Activated CD4-positive, alpha-beta T cell treated with anti-CD3 and anti-CD28 coated beads, Interleukin-2, amount 50 U/mL, for 24 hours (primary cell): ENCODE results near the gene FLNA.

ENCODE experiments used
- DNase-seq, 2 donors: peaks; one replicate each; pipeline ENCODE4 v3.0.0-alpha.2; 2020; ENCODE audit warnings: low read depth in 1 of 2, low spot score in 1 of 2

The FLNA gene

DNA sequence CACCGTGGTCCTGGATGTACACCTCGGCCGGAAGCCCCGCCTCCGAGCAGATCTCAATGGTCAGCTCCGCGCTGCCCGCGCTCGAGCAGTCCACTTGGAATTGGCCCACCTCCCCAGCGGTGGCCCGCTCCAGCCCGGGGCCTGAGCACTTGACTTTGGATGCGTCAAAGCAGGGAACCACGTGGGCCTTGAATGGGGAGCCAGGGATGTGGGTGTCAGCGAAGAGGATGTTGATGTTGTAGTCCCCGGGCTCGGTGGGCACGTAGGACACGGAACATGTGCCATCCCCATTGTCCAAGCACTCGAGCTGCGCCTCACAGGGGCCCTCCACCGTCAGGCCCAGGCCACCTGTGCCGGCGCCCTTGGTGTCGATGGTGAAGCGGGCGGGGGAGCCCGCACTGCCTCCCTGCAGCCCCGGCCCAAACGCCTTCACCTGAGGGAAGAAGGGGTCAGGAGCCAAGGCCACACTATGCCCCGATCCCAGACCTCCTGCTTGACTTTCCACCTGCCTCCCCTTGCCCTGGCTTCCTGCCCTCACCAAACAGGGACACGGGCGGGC is 14.2 kb downstream of the FLNA start:
- no peak for DNase-seq

DNA sequence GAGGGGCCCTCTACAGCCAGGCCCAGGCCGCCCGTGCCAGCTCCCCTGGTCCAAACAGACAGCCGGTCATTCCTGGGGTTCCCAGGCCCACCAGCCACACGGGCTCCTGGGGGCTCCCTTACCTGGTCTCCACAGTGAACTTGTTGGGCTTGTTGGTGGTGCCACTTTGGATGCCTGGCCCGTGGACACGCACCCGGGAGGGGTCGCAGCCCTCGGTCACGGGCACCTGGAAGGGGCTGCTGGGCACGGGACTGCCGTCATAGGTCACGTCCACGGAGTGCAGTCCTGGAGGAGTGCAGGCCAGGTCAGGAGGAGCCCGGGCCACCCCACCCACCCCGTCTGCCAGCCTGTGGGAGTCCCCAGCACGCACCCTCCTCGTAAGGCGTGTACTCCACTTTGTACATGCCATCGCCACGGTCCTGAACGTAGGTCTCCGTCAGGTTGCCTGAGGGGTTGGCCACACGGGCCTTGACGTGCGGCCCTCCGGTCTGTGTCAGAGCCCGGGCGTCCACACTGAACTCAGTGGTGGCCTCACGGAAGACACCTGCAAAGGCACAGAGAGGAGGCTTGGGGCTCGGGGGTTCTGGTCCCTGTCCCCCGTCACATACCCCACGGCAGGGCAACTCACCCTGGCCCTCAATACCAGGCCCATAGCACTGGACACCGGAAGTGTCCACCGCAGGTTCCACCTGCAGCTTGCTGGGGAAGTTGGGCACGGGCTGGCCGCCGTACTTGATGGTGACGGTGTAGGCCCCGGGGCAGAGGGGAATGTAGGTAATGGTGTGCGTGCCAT is 14.9 kb downstream of the FLNA start:
- no peak for DNase-seq

DNA sequence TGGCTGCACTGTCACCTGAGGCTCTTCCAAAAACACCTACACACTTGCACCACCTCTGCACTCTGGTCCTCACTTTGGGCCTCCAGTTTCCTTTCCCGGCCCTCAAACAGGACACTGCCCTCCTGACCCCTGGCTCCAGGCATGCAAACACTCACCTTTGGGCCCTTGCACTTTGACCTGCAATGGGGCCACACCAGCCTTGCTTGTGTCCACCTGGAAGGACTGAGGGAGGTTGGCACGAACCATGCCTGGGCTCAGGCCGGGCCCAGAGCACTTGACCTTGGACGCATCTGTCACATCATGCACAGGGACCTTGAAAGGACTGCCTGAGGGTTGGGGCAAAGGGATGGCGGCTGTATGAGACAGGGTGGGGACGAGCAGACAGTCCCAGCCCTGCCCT is 15.6 kb downstream of the FLNA start:
- DNase-seq: no peak

- DNase-seq: no peak
Observed at GRCh38 chrX:154358011-154358410, 16.4 kb downstream of the FLNA start.

- no peak for DNase-seq
Observed at GRCh38 chrX:154357205-154357604, 17.2 kb downstream of the FLNA start.

DNA sequence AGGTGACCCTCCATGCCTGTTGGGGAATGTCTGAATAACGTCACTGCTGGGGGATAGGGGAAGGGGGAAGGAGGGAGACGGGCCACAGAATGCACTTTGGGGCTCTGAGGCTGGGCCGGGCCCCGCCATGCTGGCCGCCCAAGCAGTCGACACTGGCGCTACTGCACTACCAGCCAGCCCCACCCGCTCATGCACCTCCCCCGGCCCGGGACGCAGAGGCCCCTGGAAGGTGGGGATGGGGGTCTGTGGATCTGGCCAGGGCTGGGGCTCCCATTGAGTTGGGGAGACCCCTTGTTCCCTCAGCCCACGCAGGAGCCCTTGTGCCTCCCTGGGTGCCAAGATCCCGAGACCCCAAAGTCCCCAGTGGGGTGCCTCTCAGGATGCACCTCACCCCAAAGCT is 17.8 kb downstream of the FLNA start:
- DNase-seq: no peak

DNA sequence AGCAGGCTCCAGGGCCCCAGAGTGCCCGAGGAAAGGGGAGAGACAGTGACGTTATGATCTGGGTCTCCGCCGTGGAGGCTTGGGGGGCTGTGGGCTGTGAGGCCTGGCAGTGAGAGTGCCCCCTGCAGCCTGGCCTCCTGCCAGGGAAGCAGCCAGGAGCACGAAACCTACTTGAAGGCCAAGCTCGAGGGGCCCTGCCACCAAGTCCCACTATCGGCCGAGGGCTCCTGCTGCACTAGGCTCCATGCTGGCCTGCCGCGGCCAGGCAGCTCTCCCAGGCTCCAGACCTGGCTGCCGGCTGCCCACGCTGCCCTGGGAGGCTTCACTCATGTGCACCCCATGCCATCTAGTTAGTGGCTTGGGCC is 18.7 kb downstream of the FLNA start:
- DNase-seq: no peak

DNA sequence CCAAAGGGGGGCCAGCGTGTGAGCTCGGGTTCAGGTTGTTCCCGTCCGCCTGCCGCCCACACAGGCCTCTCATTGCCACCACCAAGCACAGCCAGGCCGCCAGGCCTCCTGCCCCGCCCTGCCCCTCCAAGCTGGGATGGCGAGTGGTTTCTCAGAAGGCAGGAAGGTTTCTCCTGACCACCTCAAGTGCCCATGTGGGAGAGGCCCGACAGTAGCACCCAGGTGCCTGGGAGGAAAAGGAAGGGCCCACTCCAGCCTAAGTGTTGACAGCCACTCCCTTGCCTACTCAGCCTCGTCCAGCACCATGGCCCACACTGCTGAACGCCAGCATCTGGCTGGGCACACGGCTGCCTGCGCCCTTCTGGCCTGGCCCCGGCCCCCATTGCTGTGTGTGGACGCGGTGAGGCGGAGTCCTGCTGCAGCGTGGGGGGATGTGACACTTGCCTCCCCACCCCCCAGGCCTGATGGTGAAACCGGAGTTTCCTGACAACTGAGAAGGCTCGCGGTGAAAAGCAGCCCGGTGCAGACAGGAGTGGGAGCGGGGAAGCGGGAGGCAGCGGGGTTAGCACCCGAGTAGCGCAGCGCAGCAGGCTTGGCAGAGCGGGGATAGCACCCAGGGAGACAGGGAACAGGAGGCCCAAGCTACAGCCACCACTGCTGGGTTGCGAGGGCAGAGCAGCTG is 19.2 kb downstream of the FLNA start:
- no peak for DNase-seq

GRCh38 chrX:154354516-154354915 is 19.9 kb downstream of the FLNA start:
- no peak for DNase-seq

- DNase-seq: no peak
Observed at GRCh38 chrX:154354013-154354412, 20.4 kb downstream of the FLNA start.

GRCh38 chrX:154353172-154353843 is 21.1 kb downstream of the FLNA start:
- DNase-seq: no peak

- DNase-seq: no peak
Observed at GRCh38 chrX:154352466-154352865, 22.0 kb downstream of the FLNA start.

- no peak for DNase-seq
Observed at GRCh38 chrX:154352012-154352401, 22.4 kb downstream of the FLNA start.

DNA sequence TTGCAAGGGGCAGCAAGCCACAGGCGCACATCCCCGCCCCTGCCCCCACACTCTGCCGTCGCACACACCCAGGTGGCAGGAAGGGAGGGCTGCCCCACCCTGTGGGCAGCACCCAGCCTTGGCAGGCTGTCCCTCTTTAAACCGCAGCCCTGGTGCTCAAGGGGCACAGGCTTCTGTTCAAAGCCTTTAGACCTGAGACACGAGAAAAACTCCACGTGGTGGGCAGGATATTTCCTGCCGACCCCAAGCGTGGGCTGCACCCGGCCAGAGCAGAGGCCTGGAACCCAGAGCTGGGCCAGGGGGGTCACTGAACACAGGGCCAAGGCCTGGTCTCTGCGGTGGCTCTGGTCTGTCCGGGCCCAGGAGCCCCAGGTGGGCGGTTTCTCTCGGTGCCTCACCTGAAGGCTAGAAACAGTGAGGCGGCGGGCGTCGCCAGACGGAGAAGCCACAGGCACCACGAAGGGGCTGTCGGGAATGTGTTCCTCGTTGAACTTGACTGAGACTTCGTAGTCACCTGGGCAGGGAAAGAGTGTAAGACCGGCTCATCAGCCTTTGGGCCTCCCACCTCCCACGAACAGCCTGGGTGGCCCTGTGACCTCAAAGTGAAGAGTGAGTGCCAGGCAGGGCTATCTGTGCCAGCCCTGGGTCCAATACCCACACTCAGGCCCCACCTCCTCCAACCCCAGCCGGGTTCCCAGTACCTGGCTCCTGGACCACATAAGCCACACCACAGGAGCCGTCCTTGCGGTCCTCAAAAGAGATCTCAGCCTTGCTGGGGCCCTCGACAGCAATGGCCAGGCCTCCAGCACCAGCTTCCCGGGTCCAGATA is 23.0 kb downstream of the FLNA start:
- no peak for DNase-seq

GRCh38 chrX:154350429-154351182 is 23.8 kb downstream of the FLNA start:
- DNase-seq: no peak

GRCh38 chrX:154349979-154350378 is 24.5 kb downstream of the FLNA start:
- no peak for DNase-seq

GRCh38 chrX:154349359-154349935 is 25.0 kb downstream of the FLNA start:
- no peak for DNase-seq

GRCh38 chrX:154348646-154349358 is 25.6 kb downstream of the FLNA start:
- no peak for DNase-seq

DNA sequence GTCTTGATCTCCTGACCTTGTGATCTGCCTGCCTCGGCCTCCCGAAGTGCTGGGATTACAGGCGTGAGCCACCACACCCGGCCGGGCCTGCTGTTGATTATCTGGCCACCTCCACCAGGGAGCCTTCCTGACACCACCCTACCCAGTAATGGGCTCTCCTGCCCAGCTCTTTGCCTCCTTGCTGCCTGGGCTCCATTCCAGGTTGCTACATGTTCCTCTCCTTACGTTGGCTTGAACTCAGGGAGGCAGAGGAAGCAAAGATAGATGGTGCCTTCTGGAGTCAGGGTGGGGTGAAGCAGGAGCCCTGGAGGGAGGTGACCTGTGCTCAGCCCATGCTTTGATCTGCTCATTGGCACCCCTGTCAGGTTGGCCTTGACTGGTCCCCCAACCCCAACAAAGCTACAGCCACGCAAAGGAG is 26.3 kb downstream of the FLNA start:
- DNase-seq: no peak
